HG03097 (cell line): ENCODE data around the gene KCNK4.

Experiments used
- ATAC-seq: cut with Tn5 transposase; IDR thresholded peaks from one replicate; pipeline ENCODE4 v1.9.1; 2021; ENCODE audit not compliant: unreplicated experiment, low FRiP score

The KCNK4 gene

DNA sequence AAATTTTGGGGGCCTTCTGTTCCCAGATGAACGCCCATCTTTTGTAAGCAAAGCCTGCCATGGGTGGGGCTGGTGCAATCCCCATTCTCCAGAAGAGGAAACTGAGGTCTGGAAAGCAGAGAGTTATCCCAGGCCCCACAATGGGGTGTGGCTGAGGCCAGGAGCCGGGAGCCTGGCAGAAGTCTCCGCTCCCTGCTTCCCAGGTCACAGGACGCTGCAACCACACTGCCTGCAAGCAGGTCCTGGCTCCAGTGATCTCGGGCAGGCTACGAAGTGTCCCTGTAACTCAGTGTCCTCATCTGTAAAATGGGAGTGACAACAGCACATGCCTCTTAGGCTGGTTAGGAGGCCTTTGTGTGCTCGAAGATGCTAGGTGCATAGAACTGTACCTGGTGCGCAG lies 38.1 kb upstream of the KCNK4 start:
- no peak for ATAC-seq

- ATAC-seq = no peak
These were observed 37.6 kb upstream of the KCNK4 start for GRCh38 chr11:64253481-64253880.

- ATAC-seq = no peak
These were observed 36.8 kb upstream of the KCNK4 start for GRCh38 chr11:64254326-64254725.

- ATAC-seq = no peak
These were observed 35.7 kb upstream of the KCNK4 start for GRCh38 chr11:64255135-64256128.

DNA sequence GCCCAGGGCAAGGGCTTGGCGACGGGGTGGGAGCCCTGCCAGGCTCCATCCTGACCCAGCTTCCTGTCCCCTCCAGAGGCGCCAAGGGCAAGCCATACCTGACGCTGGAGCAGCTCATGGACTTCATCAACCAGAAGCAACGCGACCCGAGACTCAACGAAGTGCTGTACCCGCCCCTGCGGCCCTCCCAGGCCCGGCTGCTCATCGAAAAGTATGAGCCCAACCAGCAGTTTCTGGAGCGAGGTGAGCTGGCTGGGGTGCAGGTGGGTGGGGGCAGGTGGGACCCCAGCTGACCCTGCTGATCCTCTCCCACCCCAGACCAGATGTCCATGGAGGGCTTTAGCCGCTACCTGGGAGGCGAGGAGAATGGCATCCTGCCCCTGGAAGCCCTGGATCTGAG lies 34.8 kb upstream of the KCNK4 start:
- ATAC-seq = no peak

- no peak for ATAC-seq
These were observed 32.7 kb upstream of the KCNK4 start for GRCh38 chr11:64258356-64258755.

DNA sequence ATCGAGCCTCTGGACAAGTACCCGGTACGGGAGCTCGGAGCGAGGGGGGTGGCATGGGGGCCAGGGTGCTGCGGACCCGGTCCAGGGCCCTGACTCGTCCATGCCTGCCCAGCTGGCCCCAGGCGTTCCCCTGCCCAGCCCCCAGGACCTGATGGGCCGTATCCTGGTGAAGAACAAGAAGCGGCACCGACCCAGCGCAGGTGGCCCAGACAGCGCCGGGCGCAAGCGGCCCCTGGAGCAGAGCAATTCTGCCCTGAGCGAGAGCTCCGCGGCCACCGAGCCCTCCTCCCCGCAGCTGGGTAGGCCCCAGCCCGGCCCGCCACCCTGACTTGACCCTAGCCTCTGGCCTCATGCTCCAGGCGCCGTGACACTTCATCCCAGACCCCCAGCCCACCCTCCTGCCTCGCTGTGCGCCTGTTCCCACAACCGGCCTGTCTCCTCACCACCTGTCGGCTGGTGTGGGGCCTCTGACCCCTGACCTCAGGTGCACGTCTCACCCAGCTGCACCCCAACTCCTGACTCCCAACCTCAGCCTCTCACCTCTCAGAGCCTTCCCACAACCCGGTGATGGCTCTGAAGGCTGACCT lies 32.1 kb upstream of the KCNK4 start:
- no peak for ATAC-seq

- no peak for ATAC-seq
These were observed 31.5 kb upstream of the KCNK4 start for GRCh38 chr11:64259533-64260067.

- no peak for ATAC-seq
These were observed 30.9 kb upstream of the KCNK4 start for GRCh38 chr11:64260147-64260708.

GRCh38 chr11:64261556-64262080 lies 29.5 kb upstream of the KCNK4 start:
- no peak for ATAC-seq

GRCh38 chr11:64262271-64263002 lies 28.7 kb upstream of the KCNK4 start:
- ATAC-seq = no peak

DNA sequence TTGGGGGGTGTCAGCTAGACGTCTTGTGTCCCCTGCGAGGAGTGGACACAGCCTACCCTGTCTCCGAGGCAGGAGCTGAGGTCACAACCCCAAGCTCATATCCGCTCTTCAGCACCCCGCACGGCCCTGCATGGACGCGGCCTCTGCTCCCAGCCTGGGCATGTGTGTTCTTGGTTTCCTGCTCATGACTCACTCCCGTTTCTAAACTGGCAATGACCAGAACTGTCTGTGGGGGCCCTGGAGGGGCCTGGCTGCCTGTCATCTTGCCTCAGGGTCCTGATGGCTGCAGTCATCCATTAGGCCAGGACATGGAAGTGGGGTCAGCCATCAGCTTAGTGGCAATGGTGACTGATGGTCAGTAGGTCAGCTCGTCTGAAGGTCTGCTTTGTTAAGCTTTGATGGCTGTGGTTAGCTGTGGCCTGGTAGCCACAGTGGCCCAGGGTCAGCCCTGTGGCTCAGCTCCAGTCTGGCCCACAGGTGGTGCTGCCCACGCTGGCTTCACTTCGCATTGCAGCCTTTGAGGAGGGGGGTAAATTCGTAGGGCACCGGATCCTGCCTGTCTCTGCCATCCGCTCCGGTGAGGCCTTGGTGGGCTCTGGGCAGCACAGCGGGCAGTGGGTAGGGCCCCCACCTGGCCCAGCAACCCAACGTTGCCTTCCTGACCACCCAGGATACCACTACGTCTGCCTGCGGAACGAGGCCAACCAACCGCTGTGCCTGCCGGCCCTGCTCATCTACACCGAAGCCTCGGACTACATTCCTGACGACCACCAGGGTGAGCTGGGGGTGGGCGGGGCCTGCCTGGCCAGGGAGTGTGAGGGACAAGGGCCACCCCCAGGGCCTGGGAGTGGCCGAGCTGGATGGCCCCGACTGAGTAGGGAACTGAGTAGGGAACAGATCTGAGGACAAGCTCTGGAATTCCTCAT lies 27.8 kb upstream of the KCNK4 start:
- ATAC-seq = no peak

- no peak for ATAC-seq
These were observed 27.2 kb upstream of the KCNK4 start for GRCh38 chr11:64263947-64264317.

GRCh38 chr11:64264371-64264852 lies 26.7 kb upstream of the KCNK4 start:
- no peak for ATAC-seq

- no peak for ATAC-seq
These were observed 25.6 kb upstream of the KCNK4 start for GRCh38 chr11:64265176-64266160.

DNA sequence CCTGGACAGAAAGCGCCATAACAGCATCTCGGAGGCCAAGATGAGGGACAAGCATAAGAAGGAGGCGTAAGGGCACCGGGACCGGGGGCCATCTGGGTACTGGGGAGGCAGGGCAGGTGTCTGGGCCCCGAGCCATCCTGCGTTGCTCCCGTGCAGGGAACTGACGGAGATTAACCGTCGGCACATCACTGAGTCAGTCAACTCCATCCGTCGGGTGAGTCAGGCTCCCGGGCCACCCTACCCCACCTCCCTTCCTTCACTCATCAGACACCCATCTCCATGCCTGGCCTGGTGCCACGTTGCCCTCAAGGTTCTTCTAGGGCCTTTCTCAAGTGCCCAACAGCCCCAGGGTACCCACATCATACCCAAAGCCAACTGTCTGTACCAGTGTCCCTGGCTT lies 24.8 kb upstream of the KCNK4 start:
- ATAC-seq = no peak

DNA sequence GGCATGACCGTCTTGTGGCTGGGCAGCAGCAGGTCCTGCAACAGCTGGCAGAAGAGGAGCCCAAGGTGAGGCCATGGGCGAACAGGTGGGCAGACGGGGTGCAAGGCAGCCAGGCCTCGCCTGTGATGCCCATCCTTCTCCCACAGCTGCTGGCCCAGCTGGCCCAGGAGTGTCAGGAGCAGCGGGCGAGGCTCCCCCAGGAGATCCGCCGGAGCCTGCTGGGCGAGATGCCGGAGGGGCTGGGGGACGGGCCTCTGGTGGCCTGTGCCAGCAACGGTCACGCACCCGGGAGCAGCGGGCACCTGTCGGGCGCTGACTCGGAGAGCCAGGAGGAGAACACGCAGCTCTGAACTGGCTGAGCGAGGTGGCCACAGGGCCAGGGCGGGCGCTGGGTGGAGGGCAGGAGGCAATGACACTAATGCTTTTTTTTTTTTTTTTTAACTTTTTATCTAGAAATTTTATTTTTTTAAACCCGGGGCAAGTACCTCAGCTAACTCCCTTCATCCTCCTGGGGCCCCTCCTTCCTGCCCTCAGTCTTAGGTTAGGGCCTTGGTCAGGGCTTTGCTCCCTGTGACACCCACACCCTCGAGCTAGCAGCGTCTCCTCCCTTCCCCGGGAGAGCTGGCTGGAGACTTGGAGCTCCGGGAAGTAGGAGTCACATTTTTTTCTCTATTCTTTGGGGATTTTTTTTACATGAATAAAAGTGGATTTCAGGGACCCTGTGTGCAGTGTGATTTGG lies 23.7 kb upstream of the KCNK4 start:
- ATAC-seq = no peak
